AG10803 (cell line): ENCODE data around the gene SSTR5.

ENCODE experiments used
- DNase-seq: peaks from one replicate; pipeline ENCODE4 v3.0.0; 2010; ENCODE audit warnings: low read depth
- H3K4me3 ChIP-seq: 2 replicates; pipeline ENCODE4 v1.5.1; 2011; ENCODE audit warnings: mild to moderate bottlenecking, low read length, control low read depth
- TF ChIP-seq, protein P1 (sequence below): conservative IDR thresholded peaks from 2 replicates; pipeline ENCODE4 v1.5.1; 2011; ENCODE audit warnings: mild to moderate bottlenecking, low read length, control low read depth, inconsistent platforms

SSTR5 gene

GRCh38 chr16:1101133-1101532 is 28.6 kb downstream of the SSTR5 start:
- TF ChIP-seq, protein P1, sequence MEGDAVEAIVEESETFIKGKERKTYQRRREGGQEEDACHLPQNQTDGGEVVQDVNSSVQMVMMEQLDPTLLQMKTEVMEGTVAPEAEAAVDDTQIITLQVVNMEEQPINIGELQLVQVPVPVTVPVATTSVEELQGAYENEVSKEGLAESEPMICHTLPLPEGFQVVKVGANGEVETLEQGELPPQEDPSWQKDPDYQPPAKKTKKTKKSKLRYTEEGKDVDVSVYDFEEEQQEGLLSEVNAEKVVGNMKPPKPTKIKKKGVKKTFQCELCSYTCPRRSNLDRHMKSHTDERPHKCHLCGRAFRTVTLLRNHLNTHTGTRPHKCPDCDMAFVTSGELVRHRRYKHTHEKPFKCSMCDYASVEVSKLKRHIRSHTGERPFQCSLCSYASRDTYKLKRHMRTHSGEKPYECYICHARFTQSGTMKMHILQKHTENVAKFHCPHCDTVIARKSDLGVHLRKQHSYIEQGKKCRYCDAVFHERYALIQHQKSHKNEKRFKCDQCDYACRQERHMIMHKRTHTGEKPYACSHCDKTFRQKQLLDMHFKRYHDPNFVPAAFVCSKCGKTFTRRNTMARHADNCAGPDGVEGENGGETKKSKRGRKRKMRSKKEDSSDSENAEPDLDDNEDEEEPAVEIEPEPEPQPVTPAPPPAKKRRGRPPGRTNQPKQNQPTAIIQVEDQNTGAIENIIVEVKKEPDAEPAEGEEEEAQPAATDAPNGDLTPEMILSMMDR = no peak
- no peak for DNase-seq
- H3K4me3 ChIP-seq = no peak overlapping the region

GRCh38 chr16:1101573-1102332 is 29.2 kb downstream of the SSTR5 start:
- H3K4me3 ChIP-seq = no peak overlapping the region
- DNase-seq = no peak
- TF ChIP-seq, protein P1 = no peak

GRCh38 chr16:1102333-1102700 is 29.8 kb downstream of the SSTR5 start:
- H3K4me3 ChIP-seq = no peak overlapping the region
- no peak for DNase-seq
- TF ChIP-seq, protein P1 = no peak

DNA sequence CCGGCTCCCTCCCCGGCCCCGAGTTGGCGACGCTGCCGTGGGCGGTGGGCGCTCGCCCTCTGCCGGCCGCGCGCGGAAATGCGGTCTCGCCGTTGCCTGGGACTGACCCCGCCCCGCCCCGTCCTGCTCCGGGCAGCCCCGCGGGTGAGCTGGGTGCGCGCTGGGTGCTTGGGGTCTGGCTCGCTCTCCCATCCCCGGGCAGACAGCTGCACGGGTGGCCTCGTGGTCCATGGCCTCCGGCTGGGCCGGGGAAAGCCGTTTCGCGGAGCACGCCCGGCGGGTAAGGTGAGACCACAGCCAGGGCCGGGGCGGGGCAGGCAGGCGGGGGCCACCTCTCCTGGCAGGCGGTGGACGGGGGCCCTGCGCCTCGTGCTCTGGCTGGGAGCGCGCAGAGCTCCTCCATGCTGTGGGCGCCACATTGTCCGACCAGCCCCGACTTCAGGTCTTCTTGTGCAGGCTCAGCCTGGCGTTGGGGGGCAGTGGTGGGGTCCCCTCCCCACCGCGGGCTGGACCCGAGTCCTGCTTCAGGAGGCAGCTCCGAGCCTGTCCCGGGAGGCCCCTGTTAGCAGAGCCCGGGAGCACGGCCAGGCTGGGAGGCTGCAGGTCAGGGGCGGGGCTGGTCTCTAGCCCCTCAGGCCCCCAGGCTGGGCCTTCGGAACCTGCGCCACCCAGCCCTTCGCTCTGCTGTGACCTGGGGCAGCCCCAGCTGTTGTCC is 30.5 kb downstream of the SSTR5 start:
- TF ChIP-seq, protein P1 = no peak; the same call in 1 of the 2 replicates
- H3K4me3 ChIP-seq = no peak overlapping the region
- DNase-seq = peak; percentile 12

DNA sequence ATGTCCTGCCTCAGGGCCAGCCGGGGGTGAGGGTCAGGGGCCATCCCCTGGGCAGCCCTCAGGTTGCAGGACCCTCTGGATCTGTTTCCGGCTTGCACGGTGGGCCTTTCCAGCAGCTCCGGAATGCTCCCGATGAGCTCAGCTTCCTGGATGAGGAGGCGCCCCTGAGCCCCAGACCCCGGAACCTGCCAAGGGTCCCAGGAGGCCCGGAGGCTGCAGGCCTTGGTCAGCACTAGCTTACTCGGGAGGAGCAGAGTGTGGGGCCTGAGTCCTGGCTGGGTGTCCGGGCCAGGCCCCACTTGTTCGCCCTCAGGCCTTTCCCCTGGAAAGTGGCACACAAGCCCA is 31.1 kb downstream of the SSTR5 start:
- no peak overlapping the region for H3K4me3 ChIP-seq
- no peak for DNase-seq
- TF ChIP-seq, protein P1 = no peak

GRCh38 chr16:1105888-1106620 is 33.5 kb downstream of the SSTR5 start:
- TF ChIP-seq, protein P1 = peak; percentile 66
- H3K4me3 ChIP-seq = no peak overlapping the region
- peak; percentile 28 for DNase-seq
